ENCODE measurements around the gene DNHD1.

The DNHD1 gene

DNA sequence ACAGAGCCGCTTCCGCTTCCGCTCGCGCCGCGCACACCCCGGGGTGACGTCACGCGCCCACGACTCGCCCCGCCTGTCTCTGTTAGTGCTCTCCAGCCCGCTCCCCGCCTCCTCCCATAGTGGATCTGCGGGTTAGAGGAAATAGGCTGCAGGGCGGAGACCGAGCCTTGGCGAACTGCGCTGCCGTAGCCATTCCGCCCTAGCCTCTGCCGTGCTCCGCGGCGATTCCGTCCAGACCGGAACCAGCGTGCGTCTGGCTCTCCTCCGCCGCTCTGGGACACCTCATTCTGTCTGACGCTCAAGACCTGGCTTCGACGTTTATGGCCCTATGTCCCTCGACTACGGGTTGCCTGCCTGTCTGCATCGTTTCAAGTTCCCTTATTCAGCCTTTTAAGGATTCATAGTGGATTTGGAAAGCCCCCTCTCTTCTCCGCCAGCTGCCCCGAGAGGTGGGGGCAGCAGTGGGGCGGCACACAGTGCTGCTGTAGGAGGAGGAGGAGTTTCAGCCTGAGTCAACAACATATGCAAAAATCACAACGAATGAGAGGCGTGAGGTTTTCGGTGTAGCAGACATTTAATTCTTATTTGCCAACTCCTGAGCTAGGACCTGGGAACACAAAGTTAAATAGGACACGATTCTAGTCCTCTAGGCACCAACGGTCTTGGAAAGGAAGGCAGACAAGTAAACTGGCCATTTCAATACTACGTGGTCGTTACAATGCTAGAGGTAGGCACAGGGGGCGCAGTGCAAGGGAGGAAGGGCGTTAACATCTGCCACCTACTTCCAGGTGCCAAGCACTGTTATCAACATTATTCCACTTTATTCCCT, 115.3 kb downstream of the DNHD1 start, which contains the start of gene TAF10:
Gene TAF10, minus strand, starts transcription at position 4 of the 829 bp plus-strand sequence. CDS start 27 bp downstream, outside the sequence.
- peak; percentile 80 for DNase-seq (ENCODE audit: low spot score)

DNA sequence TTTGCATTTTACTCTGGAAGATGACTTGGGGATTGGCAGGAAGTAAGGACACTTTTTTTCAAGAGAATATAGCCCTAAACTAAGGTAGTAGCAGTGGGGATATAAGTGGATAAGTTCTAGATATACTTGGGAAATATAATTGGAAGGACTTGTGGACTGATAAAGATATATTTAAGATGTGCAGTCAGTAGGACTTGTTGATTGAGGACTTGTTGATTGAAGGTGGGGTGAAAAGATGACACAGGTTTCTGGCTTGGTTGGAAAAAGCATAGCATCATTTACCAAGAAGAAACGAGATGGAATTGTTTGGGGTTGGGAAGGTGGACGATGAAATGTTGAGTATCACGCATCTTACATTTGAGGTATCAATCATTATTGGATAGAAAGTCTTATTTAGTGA, 116.4 kb downstream of the DNHD1 start:
- no peak for DNase-seq (ENCODE audit: low spot score)

GRCh38 chr11:6614446-6614845, 117.4 kb downstream of the DNHD1 start:
- no peak for DNase-seq (ENCODE audit: low spot score)

DNA sequence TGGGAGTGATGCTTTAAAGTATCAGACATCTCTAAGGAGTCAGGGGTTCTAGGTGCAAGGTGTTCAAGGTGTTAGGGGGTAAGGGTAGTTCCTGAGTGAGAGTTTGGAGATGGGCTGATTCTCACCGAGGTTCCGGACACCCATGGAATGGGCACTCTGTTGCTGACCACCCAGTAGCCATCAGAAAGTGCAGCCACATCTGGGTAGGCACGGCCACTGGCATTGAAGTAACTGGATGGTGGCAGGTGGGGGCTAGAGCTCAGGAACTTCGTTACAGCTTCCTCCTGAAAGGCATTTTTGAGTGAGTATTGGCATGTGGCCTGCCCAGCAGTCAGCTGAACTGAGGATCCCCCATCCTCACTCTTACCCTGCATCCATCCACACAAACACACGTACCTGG, 118.0 kb downstream of the DNHD1 start:
- DNase-seq (ENCODE audit: low spot score), result no peak

- DNase-seq (ENCODE audit: low spot score), result no peak
These were observed 119.0 kb downstream of the DNHD1 start for GRCh38 chr11:6615882-6616585.

GRCh38 chr11:6616596-6617250, 119.6 kb downstream of the DNHD1 start:
- no peak for DNase-seq (ENCODE audit: low spot score)

DNA sequence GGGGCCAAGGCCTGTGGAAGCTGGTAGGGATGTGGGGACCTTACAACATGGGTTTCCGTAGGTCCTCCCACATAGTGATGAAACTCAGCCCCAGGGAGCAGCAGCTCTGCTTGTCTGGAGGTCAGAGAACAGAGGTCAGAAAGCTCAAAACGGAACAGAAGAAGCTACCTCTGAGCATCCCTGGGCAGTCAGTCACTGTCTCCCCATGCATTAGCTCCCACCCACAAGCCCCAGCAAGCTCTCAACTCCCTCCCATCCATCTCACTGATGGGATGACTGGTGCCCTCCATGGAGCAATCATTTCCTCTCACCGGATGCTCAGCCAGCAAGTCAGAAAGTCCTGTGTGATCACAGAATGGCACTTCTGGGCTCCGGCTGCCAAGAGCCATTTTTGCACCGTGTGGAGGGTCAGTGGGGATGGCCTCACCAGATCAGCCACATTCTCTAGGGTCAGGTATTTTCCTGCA, 120.3 kb downstream of the DNHD1 start:
- no peak for DNase-seq (ENCODE audit: low spot score)

DNA sequence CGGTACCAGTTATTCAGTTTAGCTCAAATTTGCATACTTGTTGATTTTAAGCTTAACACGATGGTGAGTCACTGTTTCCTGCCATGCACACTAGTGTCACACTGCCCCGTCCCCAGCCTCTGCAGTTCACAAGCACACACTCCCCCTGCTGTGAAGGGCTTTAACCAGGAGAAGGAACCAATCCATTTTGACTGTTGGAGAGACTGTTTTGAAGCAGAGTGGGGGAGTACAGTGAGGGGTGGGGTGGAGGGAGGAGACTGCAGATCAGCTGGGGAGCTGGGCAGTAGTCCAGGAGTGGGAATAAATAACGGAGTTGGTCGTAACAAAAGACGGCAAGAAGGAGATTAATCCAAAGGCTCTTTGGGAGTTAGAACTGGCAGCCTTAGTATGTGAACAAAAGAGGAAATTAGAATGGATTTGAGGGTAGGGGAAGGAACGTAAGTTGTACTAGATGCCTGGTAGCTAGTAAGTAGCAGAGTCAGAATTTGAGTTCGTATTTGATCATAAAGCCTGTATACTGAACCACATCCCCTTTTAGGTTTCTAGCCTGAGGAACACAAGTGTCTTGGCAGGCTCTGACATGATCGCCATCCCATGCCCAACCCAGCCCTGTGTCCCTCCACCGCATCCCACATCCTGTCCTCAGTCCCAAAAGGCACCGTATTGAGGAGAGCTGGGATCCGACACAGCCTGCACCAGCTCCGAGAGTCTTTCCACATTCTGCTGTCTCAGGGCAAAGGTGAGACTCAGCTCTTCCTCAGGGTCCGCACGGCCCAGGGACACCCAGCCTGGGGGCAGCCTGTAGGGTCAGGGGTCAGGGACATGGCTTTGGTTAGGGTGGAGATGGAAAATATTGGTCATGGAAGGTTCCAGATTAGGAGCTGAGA, 121.3 kb downstream of the DNHD1 start:
- no peak for DNase-seq (ENCODE audit: low spot score)

- DNase-seq (ENCODE audit: low spot score), result peak; percentile 97
These were observed 122.1 kb downstream of the DNHD1 start, which contains the start of gene TPP1 for GRCh38 chr11:6619004-6619745. Gene TPP1, minus strand, starts transcription at chr11:6619422. Its CDS starts 22 bp downstream, at chr11:6619400.

GRCh38 chr11:6620636-6621035, 123.6 kb downstream of the DNHD1 start:
- no peak for DNase-seq (ENCODE audit: low spot score)

All from HuH-7.5 (cell line).